Measurements from ENCODE around the gene GATAD2B.
A peak's percentile ranks its signal among the peaks of the same experiment; 100 is the strongest.

The GATAD2B gene

GRCh38 chr1:153945131-153945794 is 22.5 kb upstream of the GATAD2B start (continued):
- no peak for TF ChIP-seq ZNF280C (tag by site-specific recombination; IDR thresholded peaks at IDR 0.05)
- no peak for TF ChIP-seq ZNF132 (tag by site-specific recombination; IDR thresholded peaks at IDR 0.05; ENCODE audit: borderline replicate concordance)
- TF ChIP-seq ZNF776 (tag by site-specific recombination; IDR thresholded peaks at IDR 0.05; ENCODE audit: borderline replicate concordance), result no peak
- 0 out of 2 replicates have a peak, but pooled peaks have one; percentile 11 for TF ChIP-seq YY2 (tag by site-specific recombination; IDR thresholded peaks at IDR 0.05)
- TF ChIP-seq BCL11A (tag by site-specific recombination; IDR thresholded peaks at IDR 0.05; ENCODE audit: low read depth), result 0 out of 2 replicates have a peak, but pooled peaks have one; percentile 27
- TF ChIP-seq, protein P1, sequence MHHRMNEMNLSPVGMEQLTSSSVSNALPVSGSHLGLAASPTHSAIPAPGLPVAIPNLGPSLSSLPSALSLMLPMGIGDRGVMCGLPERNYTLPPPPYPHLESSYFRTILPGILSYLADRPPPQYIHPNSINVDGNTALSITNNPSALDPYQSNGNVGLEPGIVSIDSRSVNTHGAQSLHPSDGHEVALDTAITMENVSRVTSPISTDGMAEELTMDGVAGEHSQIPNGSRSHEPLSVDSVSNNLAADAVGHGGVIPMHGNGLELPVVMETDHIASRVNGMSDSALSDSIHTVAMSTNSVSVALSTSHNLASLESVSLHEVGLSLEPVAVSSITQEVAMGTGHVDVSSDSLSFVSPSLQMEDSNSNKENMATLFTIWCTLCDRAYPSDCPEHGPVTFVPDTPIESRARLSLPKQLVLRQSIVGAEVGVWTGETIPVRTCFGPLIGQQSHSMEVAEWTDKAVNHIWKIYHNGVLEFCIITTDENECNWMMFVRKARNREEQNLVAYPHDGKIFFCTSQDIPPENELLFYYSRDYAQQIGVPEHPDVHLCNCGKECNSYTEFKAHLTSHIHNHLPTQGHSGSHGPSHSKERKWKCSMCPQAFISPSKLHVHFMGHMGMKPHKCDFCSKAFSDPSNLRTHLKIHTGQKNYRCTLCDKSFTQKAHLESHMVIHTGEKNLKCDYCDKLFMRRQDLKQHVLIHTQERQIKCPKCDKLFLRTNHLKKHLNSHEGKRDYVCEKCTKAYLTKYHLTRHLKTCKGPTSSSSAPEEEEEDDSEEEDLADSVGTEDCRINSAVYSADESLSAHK (tag by site-specific recombination; IDR thresholded peaks at IDR 0.05), result no peak
- no peak for TF ChIP-seq ZNF555 (tag by site-specific recombination; conservative IDR thresholded peaks at IDR 0.05)
- no peak for TF ChIP-seq ZXDB (tag by site-specific recombination; IDR thresholded peaks at IDR 0.05)
- TF ChIP-seq BCL11B (tag by site-specific recombination; IDR thresholded peaks at IDR 0.05; ENCODE audit: low read depth), result 0 out of 2 replicates have a peak, but pooled peaks have one; percentile 28
- TF ChIP-seq ZNF214 (tag by site-specific recombination; IDR thresholded peaks at IDR 0.05; ENCODE audit: borderline replicate concordance), result no peak
- 0 out of 2 replicates have a peak, but pooled peaks have one; percentile 10 for TF ChIP-seq INSM2 (tag by site-specific recombination; IDR thresholded peaks at IDR 0.05)
- peak; percentile 78 for TF ChIP-seq ZIC2 (tag by site-specific recombination; IDR thresholded peaks at IDR 0.05)

DNA sequence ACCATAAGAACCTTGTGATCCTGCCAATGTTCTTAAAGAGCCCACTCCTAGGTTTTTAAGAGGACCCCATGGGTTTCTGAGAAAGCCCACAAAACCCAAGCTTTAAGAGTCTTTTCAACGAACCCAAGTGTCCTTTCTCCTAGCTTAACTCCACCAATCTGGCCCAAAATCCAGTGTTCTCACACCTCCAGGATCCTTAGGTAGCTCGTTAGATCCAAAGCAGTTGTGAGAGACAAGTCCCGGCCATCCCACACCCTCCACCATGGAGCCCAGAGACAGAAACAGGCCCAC is 22.0 kb upstream of the GATAD2B start:
- ChIA-PET POLR2A (interaction anchor here (0.8 to 4.3 kb wide), 7 partner anchors 19 to 169 kb away, joined by 3 to 36 read pairs (median 21); partner anchors contain the start of genes CREB3L4, GATAD2B, JTB and RPS27), CTCF (interaction anchor here (0.6 to 2.5 kb wide), 10 partner anchors 12 to 601 kb away, joined by 3 to 10 read pairs (median 4); partner anchors contain the start of genes JTB and RAB13)
- no peak overlapping the region for H3K4me3 ChIP-seq (ENCODE audit: low read depth, low read length)
- peaks cover 0 to 67% of the 10 kb centered on the region in 2 experiments; a peak in 2 of 3 replicates for H3K36me3 ChIP-seq (ENCODE audit: control insufficient read depth in 2 of 2, insufficient read depth in 1 of 2, low read length in 2 of 2)
- no peak overlapping the region for H3K27ac ChIP-seq (ENCODE audit: extremely low read depth, low read depth, low read length)
- no peaks in the 10 kb centered on the region for H3K9me3 ChIP-seq (ENCODE audit: control insufficient read depth, insufficient read depth, low read depth, low read length)
- H3K4me1 ChIP-seq (ENCODE audit: control insufficient read depth, insufficient read depth, low read length), result no peaks in the 10 kb centered on the region
- TF ChIP-seq ZNF558 (tag by site-specific recombination; IDR thresholded peaks at IDR 0.05) (no peak), ZNF214 (tag by site-specific recombination; IDR thresholded peaks at IDR 0.05; ENCODE audit: borderline replicate concordance) (no peak), ZNF169 (tag by site-specific recombination; IDR thresholded peaks at IDR 0.05) (no peak), ZNF514 (tag by site-specific recombination; IDR thresholded peaks at IDR 0.05) (no peak), ZNF664 (tag by site-specific recombination; IDR thresholded peaks at IDR 0.05) (no peak), ZNF473 (tag by site-specific recombination; IDR thresholded peaks at IDR 0.05) (no peak), REPIN1 (tag by site-specific recombination; IDR thresholded peaks at IDR 0.05; ENCODE audit: low read depth) (no peak), ZNF280D (tag by site-specific recombination; IDR thresholded peaks at IDR 0.05) (no peak), WT1 (tag by site-specific recombination; IDR thresholded peaks at IDR 0.05) (no peak), ZNF48 (tag by site-specific recombination; IDR thresholded peaks at IDR 0.05) (no peak), ZFHX2 (tag by site-specific recombination; conservative IDR thresholded peaks at IDR 0.05) (no peak), ZNF792 (tag by site-specific recombination; IDR thresholded peaks at IDR 0.05) (no peak), ZNF837 (tag by site-specific recombination; IDR thresholded peaks at IDR 0.05) (no peak)
- TF ChIP-seq, protein P2, sequence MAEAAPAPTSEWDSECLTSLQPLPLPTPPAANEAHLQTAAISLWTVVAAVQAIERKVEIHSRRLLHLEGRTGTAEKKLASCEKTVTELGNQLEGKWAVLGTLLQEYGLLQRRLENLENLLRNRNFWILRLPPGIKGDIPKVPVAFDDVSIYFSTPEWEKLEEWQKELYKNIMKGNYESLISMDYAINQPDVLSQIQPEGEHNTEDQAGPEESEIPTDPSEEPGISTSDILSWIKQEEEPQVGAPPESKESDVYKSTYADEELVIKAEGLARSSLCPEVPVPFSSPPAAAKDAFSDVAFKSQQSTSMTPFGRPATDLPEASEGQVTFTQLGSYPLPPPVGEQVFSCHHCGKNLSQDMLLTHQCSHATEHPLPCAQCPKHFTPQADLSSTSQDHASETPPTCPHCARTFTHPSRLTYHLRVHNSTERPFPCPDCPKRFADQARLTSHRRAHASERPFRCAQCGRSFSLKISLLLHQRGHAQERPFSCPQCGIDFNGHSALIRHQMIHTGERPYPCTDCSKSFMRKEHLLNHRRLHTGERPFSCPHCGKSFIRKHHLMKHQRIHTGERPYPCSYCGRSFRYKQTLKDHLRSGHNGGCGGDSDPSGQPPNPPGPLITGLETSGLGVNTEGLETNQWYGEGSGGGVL (tag by site-specific recombination; IDR thresholded peaks at IDR 0.05), result no peak
